H1 (cell line): Measurements from ENCODE around the gene MYLK4. TPM values are rescaled to one million over a fixed set of nuclear protein-coding genes. Genes with fewer than 3 reads are reported as not detected.

Source experiments
- CTCF ChIA-PET: fragments of 300-600 bp; sonication (Branson Sonifier 250); formaldehyde crosslinking; loops from one replicate; lab custom pipeline; 2021; ENCODE audit not compliant: partially characterized antibody; lab: Charles Lee
- POLR2A ChIA-PET: fragments of 300-600 bp; sonication (Branson Sonifier 250); formaldehyde crosslinking; loops from one replicate; lab custom pipeline; 2021; ENCODE audit warnings: inconsistent platforms; ENCODE audit not compliant: partially characterized antibody; lab: Charles Lee
- DNase-seq, 2 experiments: peaks; one replicate each; pipeline versions ENCODE4 v3.0.0 to v3.0.0-alpha.2; 2010 to 2022; ENCODE audit warnings: low spot score in 2 of 2, low read depth in 1 of 2, mixed read lengths in 1 of 2
- FAIRE-seq: peaks from 2 replicates; lab custom pipeline; 2011; peaks lifted over from hg19 to GRCh38; lab: Jason Lieb, UNC
- H2AFZ ChIP-seq: 2 replicates; pipeline ENCODE4 v1.8.1; 2012; ENCODE audit warnings: low read length, inconsistent platforms
- H2AK5ac ChIP-seq: 2 replicates; pipeline ENCODE4 v1.6.1; 2013; ENCODE audit warnings: low read depth, low read length
- H2BK120ac ChIP-seq: replicated peaks from 2 replicates; pipeline ENCODE3; 2013; ENCODE audit warnings: low read depth, low read length, inconsistent platforms
- H2BK12ac ChIP-seq: 2 replicates; pipeline ENCODE4 v1.6.1; 2013; ENCODE audit warnings: low read depth, low read length
- H2BK15ac ChIP-seq: 2 replicates; pipeline ENCODE4 v1.6.1; 2013; ENCODE audit warnings: low read length
- H2BK20ac ChIP-seq: 2 replicates; pipeline ENCODE4 v1.6.1; 2013; ENCODE audit warnings: low read length
- H2BK5ac ChIP-seq: 2 replicates; pipeline ENCODE4 v1.6.1; 2013; ENCODE audit warnings: low read depth, low read length
- H3K14ac ChIP-seq: 2 replicates; pipeline ENCODE4 v1.6.1; 2013; ENCODE audit warnings: inconsistent platforms; ENCODE audit not compliant: insufficient read length
- H3K18ac ChIP-seq: 2 replicates; pipeline ENCODE4 v1.6.1; 2013; ENCODE audit warnings: low read length; ENCODE audit errors: extremely low read depth
- H3K23ac ChIP-seq: 2 replicates; pipeline ENCODE4 v1.6.1; 2013; ENCODE audit warnings: inconsistent platforms; ENCODE audit not compliant: insufficient read length
- H3K23me2 ChIP-seq: 2 replicates; pipeline ENCODE4 v1.6.1; 2013; ENCODE audit warnings: low read depth, low read length
- H3K27ac ChIP-seq: 2 replicates; pipeline ENCODE4 v1.6.1; 2011; ENCODE audit warnings: low read depth, low read length, inconsistent platforms
- H3K27me3 ChIP-seq, 4 experiments: replicated peaks in 1 of 4; 1 replicate in 1 of 4; 2 replicates in 3 of 4; pipeline versions ENCODE4 v1.6.1 to v1.8.1; 2011 to 2013; ENCODE audit warnings: low read length in 3 of 4, mild to moderate bottlenecking in 3 of 4, inconsistent platforms in 2 of 4, mixed read lengths in 2 of 4, moderate library complexity in 1 of 4; ENCODE audit not compliant: control insufficient read depth in 3 of 4, insufficient read depth in 3 of 4; ENCODE audit errors: extremely low read depth in 1 of 4
- H3K36me3 ChIP-seq, 4 experiments: 2 replicates each; pipeline versions ENCODE4 v1.6.1 to v1.8.1; 2011 to 2013; ENCODE audit warnings: mild to moderate bottlenecking in 4 of 4, low read length in 3 of 4, moderate library complexity in 2 of 4, control low read depth in 1 of 4, inconsistent platforms in 1 of 4; ENCODE audit not compliant: insufficient read depth in 4 of 4, control insufficient read depth in 2 of 4
- H3K4ac ChIP-seq: replicated peaks from 2 replicates; pipeline ENCODE3; 2013; ENCODE audit warnings: low read length, low read depth, mixed read lengths, inconsistent platforms; ENCODE audit not compliant: insufficient read length
- H3K4me1 ChIP-seq, 4 experiments: replicated peaks in 1 of 4; 1 replicate in 1 of 4; 2 replicates in 3 of 4; pipeline versions ENCODE4 v1.6.1 to v1.8.1; 2011 to 2013; ENCODE audit warnings: low read length in 3 of 4, inconsistent platforms in 2 of 4, mixed read lengths in 1 of 4; ENCODE audit not compliant: insufficient read depth in 4 of 4, control insufficient read depth in 3 of 4
- H3K4me2 ChIP-seq, 2 experiments: 2 replicates each; pipeline versions ENCODE4 v1.6.1 to v1.8.1; 2011 to 2013; ENCODE audit warnings: low read depth in 2 of 2, low read length in 2 of 2, control low read depth in 1 of 2, inconsistent platforms in 1 of 2, mild to moderate bottlenecking in 1 of 2; ENCODE audit not compliant: insufficient read depth in 1 of 2
- H3K4me3 ChIP-seq, 4 experiments: fragments of 200-600, 300-600 bp in 1 of 4; sonication (generic), shearing (Covaris generic), sonication (Bioruptor Twin) in 1 of 4; 2 replicates each; pipeline versions ENCODE4 v1.5.1 to v1.8.1; 2011 to 2016; ENCODE audit warnings: low read length in 4 of 4, low read depth in 3 of 4, control low read depth in 2 of 4, inconsistent platforms in 2 of 4, mild to moderate bottlenecking in 2 of 4, mixed read lengths in 1 of 4, moderate library complexity in 1 of 4; ENCODE audit not compliant: insufficient read depth in 2 of 4; ENCODE audit errors: extremely low read depth in 1 of 4
- H3K56ac ChIP-seq: replicated peaks from 2 replicates; pipeline ENCODE3; 2013; ENCODE audit warnings: low read depth, mild to moderate bottlenecking, mixed read lengths, low read length, inconsistent platforms; ENCODE audit not compliant: insufficient read length
- H3K79me1 ChIP-seq: 2 replicates; pipeline ENCODE4 v1.6.1; 2013; ENCODE audit warnings: low read depth, low read length, control low read depth
- H3K79me2 ChIP-seq, 2 experiments: 2 replicates each; pipeline versions ENCODE4 v1.6.1 to v1.8.1; 2012 to 2013; ENCODE audit warnings: low read length in 2 of 2, mild to moderate bottlenecking in 2 of 2, inconsistent platforms in 1 of 2; ENCODE audit not compliant: insufficient read depth in 2 of 2, control insufficient read depth in 1 of 2
- H3K9ac ChIP-seq, 4 experiments: replicated peaks in 1 of 4; 1 replicate in 1 of 4; 2 replicates in 3 of 4; pipeline versions ENCODE4 v1.6.1 to v1.8.1; 2011 to 2013; ENCODE audit warnings: low read depth in 3 of 4, low read length in 3 of 4, control low read depth in 2 of 4, mild to moderate bottlenecking in 2 of 4, moderate library complexity in 2 of 4, inconsistent platforms in 1 of 4; ENCODE audit errors: extremely low read depth in 1 of 4
- H3K9me3 ChIP-seq, 2 experiments: 2 replicates each; pipeline versions ENCODE4 v1.6.1 to v1.8.1; 2012 to 2013; ENCODE audit warnings: mild to moderate bottlenecking in 2 of 2, moderate library complexity in 2 of 2, control low read depth in 1 of 2, inconsistent platforms in 1 of 2, low read depth in 1 of 2, low read length in 1 of 2, mixed read lengths in 1 of 2; ENCODE audit not compliant: insufficient read depth in 2 of 2
- H4K20me1 ChIP-seq, 2 experiments: replicated peaks in 1 of 2; 2 replicates each; pipeline versions ENCODE3 to v1.8.1; 2011 to 2013; ENCODE audit warnings: inconsistent platforms in 2 of 2, low read length in 2 of 2, mild to moderate bottlenecking in 1 of 2; ENCODE audit not compliant: insufficient read depth in 2 of 2, control insufficient read depth in 1 of 2
- H4K5ac ChIP-seq: 2 replicates; pipeline ENCODE4 v1.6.1; 2013; ENCODE audit warnings: low read length, low read depth, mixed read lengths, inconsistent platforms; ENCODE audit not compliant: insufficient read length
- H4K8ac ChIP-seq: 2 replicates; pipeline ENCODE4 v1.8.0; 2013; ENCODE audit warnings: mild to moderate bottlenecking, moderate library complexity, low read length, inconsistent platforms; ENCODE audit not compliant: insufficient read depth; ENCODE audit errors: extremely low read depth
- H4K91ac ChIP-seq: replicated peaks from 2 replicates; pipeline ENCODE3; 2013; ENCODE audit warnings: low read length, mixed read lengths, inconsistent platforms; ENCODE audit not compliant: insufficient read length
- ATF3 ChIP-seq: IDR thresholded peaks from 2 replicates; pipeline ENCODE4 v1.6.1; 2011; ENCODE audit warnings: low read depth, mild to moderate bottlenecking, low read length; ENCODE audit not compliant: insufficient read depth
- BACH1 ChIP-seq: IDR thresholded peaks from 2 replicates; pipeline ENCODE4 v1.6.1; 2012; ENCODE audit warnings: low read length, improper control_type of control experiment
- BRCA1 ChIP-seq: IDR thresholded peaks from 2 replicates; pipeline ENCODE4 v1.6.1; 2012; ENCODE audit warnings: low read depth, low read length, improper control_type of control experiment
- CBX8 ChIP-seq: fragments of 300-800, 300-1000 bp; sonication (generic); IDR thresholded peaks from 2 replicates; pipeline ENCODE4 v1.7.1; 2016; ENCODE audit warnings: low read depth, low read length, borderline replicate concordance
- CHD1 ChIP-seq: IDR thresholded peaks from 2 replicates; pipeline ENCODE4 v1.6.1; 2012; ENCODE audit warnings: low read depth, low read length, improper control_type of control experiment
- CTBP2 ChIP-seq: IDR thresholded peaks from 2 replicates; pipeline ENCODE4 v1.7.0; 2011; ENCODE audit warnings: borderline replicate concordance, mild to moderate bottlenecking, moderate library complexity, mixed read lengths, low read length; ENCODE audit not compliant: insufficient read depth, insufficient read length
- JUND ChIP-seq: IDR thresholded peaks from 2 replicates; pipeline ENCODE4 v1.6.1; 2011; ENCODE audit warnings: mild to moderate bottlenecking, improper control_type of control experiment, low read length
- POLR2AphosphoS5 ChIP-seq: IDR thresholded peaks from 2 replicates; pipeline ENCODE4 v1.6.1; 2011; ENCODE audit warnings: low read depth, low read length
- RFX5 ChIP-seq: IDR thresholded peaks from 2 replicates; pipeline ENCODE4 v1.6.1; 2011; ENCODE audit warnings: low read depth, low read length, improper control_type of control experiment, borderline replicate concordance
- USF2 ChIP-seq: IDR thresholded peaks from 2 replicates; pipeline ENCODE4 v1.6.1; 2011; ENCODE audit warnings: low read length, improper control_type of control experiment
- WGBS, 2 experiments: shearing (Covaris generic) in 1 of 2; methylation state at CpG; one replicate each; pipeline versions ENCODE4 v1.1.6 to v1.1.7; 2013 to 2015; ENCODE audit warnings: low lambda C conversion rate in 2 of 2, mixed read lengths in 2 of 2, inconsistent platforms in 1 of 2, low coverage in 1 of 2, missing lambda C conversion rate in 1 of 2; ENCODE audit not compliant: insufficient replicate concordance in 2 of 2, insufficient coverage in 1 of 2, insufficient read length in 1 of 2; ENCODE audit errors: extremely low coverage in 1 of 2, missing lambda C conversion rate in 1 of 2; 5-methylcytosine and 5-hydroxymethylcytosine counted together
- polyA plus RNA-seq, 7 experiments: library from polyadenylated mRNA; depleted of rRNA in 3 of 7; stranded (reverse) in 5 of 7; unstranded in 2 of 7; fragments of >200 nt in 5 of 7; fragments of 200-250 nt in 2 of 7; gene quantifications; 1 replicate in 5 of 7; 2 replicates in 1 of 7; 4 replicates in 1 of 7; pipeline versions ENCODE4 v1.2.1 to v1.2.3, GENCODE V29; 2011 to 2013; ENCODE audit warnings: missing spikeins in 2 of 7, mixed read lengths in 2 of 7
- total RNA-seq: library from RNA; stranded (reverse); fragmentation: NEBNext Ultra II Directional; extraction: Animal tissue kit (Norgen Biotek cat#: 25700); gene quantifications from 2 replicates; pipeline ENCODE4 v1.2.1, GENCODE V29; 2021

Gene MYLK4
- total and polyA plus RNA-seq, 2 of the 8 experiments (the other 6 are each of a cell fraction or from before 2014, with no cell fraction given): 0.11 to 0.17 TPM

- Histone ChIP-seq H3K4ac (no peak overlapping the region), H2AK5ac (no peak overlapping the region), H2BK20ac (no peak overlapping the region), H3K9ac (peak overlapping the region in 3 of 4 experiments; percentile 31 to 68 (median 56); a peak in 5 of 7 replicates), H3K9me3 (no peaks in the 10 kb centered on the region), H3K18ac (no peak overlapping the region), H3K36me3 (no peaks in the 10 kb centered on the region), H4K20me1 (peaks cover 14 to 17% of the 10 kb centered on the region in 2 experiments), H3K27me3 (no peaks in the 10 kb centered on the region), H2AFZ (peak overlapping the region; percentile 35), H2BK12ac (no peak overlapping the region), H3K79me2 (peaks cover 16 to 36% of the 10 kb centered on the region in 2 experiments), H2BK5ac (no peak overlapping the region), H3K4me1 (peaks cover 0 to 6% (median 5%) of the 10 kb centered on the region in 4 experiments; a peak in 4 of 7 replicates), H3K79me1 (peaks cover 13% of the 10 kb centered on the region), H3K23ac (no peak overlapping the region), H3K14ac (no peak overlapping the region), H4K5ac (peak overlapping the region; percentile 47), H4K8ac (no peak overlapping the region), H2BK15ac (no peak overlapping the region), H3K4me3 (peak overlapping the region; percentile 43 to 81 (median 54)), H3K27ac (peak overlapping the region; percentile 40; the same call in 1 of the 2 replicates), H2BK120ac (no peak overlapping the region), H4K91ac (peak overlapping the region; percentile 18), H3K56ac (peak overlapping the region; percentile 19), H3K23me2 (peaks cover 11% of the 10 kb centered on the region), H3K4me2 (peak overlapping the region; percentile 68 to 77)
- ChIA-PET CTCF (interaction anchor here (1.6 to 9.0 kb wide), 4 partner anchors 9 to 77 kb away, joined by 4 to 163 read pairs (median 42); partner anchors contain the start of genes MYLK4 and SERPINB1), POLR2A (interaction anchor here (0.9 to 5.6 kb wide), 6 partner anchors 13 to 224 kb away, joined by 3 to 21 read pairs (median 4); partner anchors contain the start of gene SERPINB1)
- DNase-seq (peak in 1 of 2 experiments; percentile 86), FAIRE-seq (no peak)
- 4% methylated on average over 22 of the region's 45 CpGs; no CpG with 5 or more reads in 1 of the 2 experiments for WGBS, 2 experiments
- TF ChIP-seq BRCA1 (peak; percentile 67; the same call in 1 of the 2 replicates), CHD1 (no peak), POLR2AphosphoS5 (0 out of 2 replicates have a peak, but pooled peaks have one; percentile 35), CBX8 (no peak), JUND (no peak), BACH1 (no peak), CTBP2 (no peak), RFX5 (no peak), USF2 (no peak), ATF3 (no peak)
Measured at GRCh38 chr6:2764610-2765165, 14.0 kb upstream of the MYLK4 start.
